Smooth muscle cell (in vitro differentiated cells): Measurements from ENCODE around the gene B3GNT2. TPM values are rescaled to one million over a fixed set of nuclear protein-coding genes. Genes with fewer than 3 reads are reported as not detected.
A peak's percentile ranks its signal among the peaks of the same experiment; 100 is the strongest.

Source experiments
- DNase-seq: peaks from one replicate; lab custom pipeline; 2025; ENCODE audit not compliant: unreplicated experiment; lab: John Stamatoyannopoulos, UW
- H2AFZ ChIP-seq: fragments of 200-600 bp; sonication (generic); 2 replicates; pipeline ENCODE4 v1.6.0; 2016; ENCODE audit warnings: antibody characterized with exemption, low read depth, mild to moderate bottlenecking
- H3F3A ChIP-seq: fragments of 200-600 bp; sonication (generic); 2 replicates; pipeline ENCODE4 v1.6.0; 2017; ENCODE audit warnings: antibody characterized with exemption, low read depth
- H3K27ac ChIP-seq: fragments of 200-600 bp; sonication (generic); 2 replicates; pipeline ENCODE4 v1.5.1; 2016; ENCODE audit warnings: low read depth, mild to moderate bottlenecking
- H3K27me3 ChIP-seq: fragments of 200-600 bp; sonication (generic); 2 replicates; pipeline ENCODE4 v1.6.1; 2016; ENCODE audit warnings: low read depth, mild to moderate bottlenecking
- H3K36me3 ChIP-seq: fragments of 200-600 bp; sonication (generic); 2 replicates; pipeline ENCODE4 v1.5.1; 2016; ENCODE audit warnings: low read depth
- H3K4me1 ChIP-seq: fragments of 200-600 bp; sonication (generic); 2 replicates; pipeline ENCODE4 v1.5.1; 2016; ENCODE audit warnings: low read depth
- H3K4me2 ChIP-seq: fragments of 200-600 bp; sonication (generic); 2 replicates; pipeline ENCODE4 v1.6.0; 2016; ENCODE audit warnings: mild to moderate bottlenecking
- H3K4me3 ChIP-seq: fragments of 200-600 bp; sonication (generic); 2 replicates; pipeline ENCODE4 v1.5.1; 2016; ENCODE audit warnings: mild to moderate bottlenecking
- H3K79me2 ChIP-seq: fragments of 200-600 bp; sonication (generic); 2 replicates; pipeline ENCODE4 v1.6.0; 2016; ENCODE audit warnings: low read depth, mild to moderate bottlenecking
- H3K9ac ChIP-seq: fragments of 200-600 bp; sonication (generic); 2 replicates; pipeline ENCODE4 v1.6.0; 2016; ENCODE audit warnings: low read depth
- H3K9me3 ChIP-seq: fragments of 200-600 bp; sonication (generic); replicated peaks from 2 replicates; pipeline ENCODE4 v1.5.1; 2016; ENCODE audit warnings: low read depth
- H4K20me1 ChIP-seq: fragments of 200-600 bp; sonication (generic); 2 replicates; pipeline ENCODE4 v1.6.0; 2016; ENCODE audit warnings: low read depth
- WGBS: methylation state at CpG from one replicate; pipeline ENCODE4 v1.1.7; 2016; ENCODE audit warnings: low lambda C conversion rate; 5-methylcytosine and 5-hydroxymethylcytosine counted together
- polyA plus RNA-seq: library from polyadenylated mRNA; unstranded; fragments of >200 nt; fragmentation: Nextera tagmentation; extraction: Ambion mirVana; gene quantifications from 2 replicates; pipeline ENCODE4 v1.2.1, GENCODE V29; 2016
- total RNA-seq: library from RNA; depleted of rRNA; stranded (reverse); fragments of >200 nt; gene quantifications from 2 replicates; pipeline ENCODE4 v1.2.3, GENCODE V29; 2014
- TF ChIP-seq, protein P1 (sequence below): fragments of 200-600 bp; sonication (generic); IDR thresholded peaks from 2 replicates; pipeline ENCODE4 v1.5.1; 2017; ENCODE audit warnings: borderline replicate concordance, mild to moderate bottlenecking, antibody characterized with exemption; ENCODE audit not compliant: insufficient read depth, poor library complexity, severe bottlenecking

B3GNT2 gene
- total and polyA plus RNA-seq, 2 experiments from 2014 or later, result 16.5 to 29.3 TPM

DNA sequence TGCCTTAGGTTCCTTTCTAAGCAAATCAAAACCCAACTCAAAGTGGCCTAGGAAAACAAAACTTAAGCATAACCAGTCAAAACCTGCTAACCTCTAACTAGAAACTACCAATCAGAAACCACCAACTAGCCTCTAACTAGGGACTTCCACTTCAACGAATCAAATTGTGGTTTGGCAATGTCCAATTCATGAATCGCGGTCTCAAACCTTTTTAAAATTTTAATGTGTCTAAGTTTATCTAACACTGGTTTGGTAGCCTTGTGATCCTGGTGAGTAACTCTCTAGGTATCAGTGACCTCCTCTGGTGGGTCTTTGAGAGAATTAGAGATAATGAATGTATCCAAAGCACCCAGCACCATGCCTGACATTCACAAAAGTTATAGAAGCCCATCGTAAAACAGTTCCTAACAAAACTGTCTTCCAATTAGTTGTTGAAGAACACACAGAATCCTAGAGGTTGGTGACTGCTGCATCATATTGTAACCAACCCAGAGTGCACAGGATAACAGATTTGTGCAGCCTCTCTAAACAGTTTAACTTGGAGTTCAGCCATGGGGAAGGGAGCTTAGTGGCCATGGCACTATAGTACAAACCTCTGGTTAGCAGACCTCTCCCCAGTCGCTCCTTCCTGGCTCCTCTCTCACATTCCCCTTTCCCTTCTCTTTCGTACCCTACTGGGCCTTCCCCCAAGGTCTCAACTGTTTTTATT lies 45.2 kb upstream of the B3GNT2 start:
- H3K9ac ChIP-seq, result no peak overlapping the region
- no peaks in the 10 kb centered on the region for H3K79me2 ChIP-seq
- no peak overlapping the region for H3K4me3 ChIP-seq
- no peaks in the 10 kb centered on the region for H4K20me1 ChIP-seq
- H3K36me3 ChIP-seq, result no peaks in the 10 kb centered on the region
- no peaks in the 10 kb centered on the region for H3K9me3 ChIP-seq
- H3K27ac ChIP-seq, result peak overlapping the region; percentile 94
- H3K4me2 ChIP-seq, result peak overlapping the region; percentile 53
- H2AFZ ChIP-seq, result no peak overlapping the region
- no peaks in the 10 kb centered on the region for H3K27me3 ChIP-seq
- TF ChIP-seq, protein P1, sequence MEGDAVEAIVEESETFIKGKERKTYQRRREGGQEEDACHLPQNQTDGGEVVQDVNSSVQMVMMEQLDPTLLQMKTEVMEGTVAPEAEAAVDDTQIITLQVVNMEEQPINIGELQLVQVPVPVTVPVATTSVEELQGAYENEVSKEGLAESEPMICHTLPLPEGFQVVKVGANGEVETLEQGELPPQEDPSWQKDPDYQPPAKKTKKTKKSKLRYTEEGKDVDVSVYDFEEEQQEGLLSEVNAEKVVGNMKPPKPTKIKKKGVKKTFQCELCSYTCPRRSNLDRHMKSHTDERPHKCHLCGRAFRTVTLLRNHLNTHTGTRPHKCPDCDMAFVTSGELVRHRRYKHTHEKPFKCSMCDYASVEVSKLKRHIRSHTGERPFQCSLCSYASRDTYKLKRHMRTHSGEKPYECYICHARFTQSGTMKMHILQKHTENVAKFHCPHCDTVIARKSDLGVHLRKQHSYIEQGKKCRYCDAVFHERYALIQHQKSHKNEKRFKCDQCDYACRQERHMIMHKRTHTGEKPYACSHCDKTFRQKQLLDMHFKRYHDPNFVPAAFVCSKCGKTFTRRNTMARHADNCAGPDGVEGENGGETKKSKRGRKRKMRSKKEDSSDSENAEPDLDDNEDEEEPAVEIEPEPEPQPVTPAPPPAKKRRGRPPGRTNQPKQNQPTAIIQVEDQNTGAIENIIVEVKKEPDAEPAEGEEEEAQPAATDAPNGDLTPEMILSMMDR, result no peak
- no peak for DNase-seq
- WGBS, result 54% methylated on average over 6 of the region's 6 CpGs
- peaks cover 18% of the 10 kb centered on the region for H3K4me1 ChIP-seq
- H3F3A ChIP-seq, result peaks cover 20% of the 10 kb centered on the region

DNA sequence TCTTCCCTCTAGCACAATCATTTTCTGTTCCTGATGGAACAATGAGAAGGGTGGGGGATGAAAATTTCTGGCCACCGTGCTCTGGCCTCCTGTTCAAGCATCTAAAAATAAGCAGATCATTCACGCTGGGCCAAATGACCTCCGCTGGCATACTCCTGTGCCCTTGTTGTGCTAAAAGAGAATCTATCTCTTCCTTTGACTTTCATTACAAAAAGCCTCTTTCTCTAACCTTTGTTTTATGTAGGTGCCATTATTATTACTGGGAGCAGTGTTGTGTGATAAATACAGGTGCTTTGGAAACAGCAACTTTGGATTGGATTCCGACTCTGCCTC lies 44.6 kb upstream of the B3GNT2 start:
- Histone ChIP-seq H3K27me3 (no peaks in the 10 kb centered on the region), H3K79me2 (no peaks in the 10 kb centered on the region), H3K36me3 (no peaks in the 10 kb centered on the region), H3K4me3 (no peak overlapping the region), H3K4me2 (no peak overlapping the region), H2AFZ (no peak overlapping the region), H3K27ac (peak overlapping the region; percentile 94), H3K4me1 (peaks cover 18% of the 10 kb centered on the region), H3F3A (peaks cover 20% of the 10 kb centered on the region), H4K20me1 (no peaks in the 10 kb centered on the region), H3K9me3 (no peaks in the 10 kb centered on the region), H3K9ac (no peak overlapping the region)
- DNase-seq, result no peak
- TF ChIP-seq, protein P1, result no peak
- 86% methylated on average over 4 of the region's 4 CpGs for WGBS

DNA sequence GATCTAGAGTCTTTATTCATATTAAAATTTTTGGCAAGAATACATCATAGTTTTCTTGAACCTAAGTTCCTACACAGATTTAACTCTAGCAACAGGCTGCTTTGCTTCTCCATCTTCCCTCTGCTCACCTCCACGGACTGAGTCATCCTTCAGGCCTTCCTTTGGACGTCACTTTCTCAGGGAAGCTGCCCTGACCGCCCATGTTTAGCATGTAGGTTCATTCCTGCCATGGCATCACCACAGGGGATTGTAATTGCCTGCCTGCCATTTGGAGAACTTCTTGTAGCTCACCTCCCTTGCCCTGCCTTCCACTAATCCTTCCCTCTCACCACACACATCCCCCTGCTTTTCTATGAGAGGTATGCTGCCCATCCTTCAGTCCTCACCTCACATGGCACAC lies 43.9 kb upstream of the B3GNT2 start:
- Histone ChIP-seq H3K4me3 (no peak overlapping the region), H4K20me1 (no peaks in the 10 kb centered on the region), H3K79me2 (no peaks in the 10 kb centered on the region), H3K27me3 (no peaks in the 10 kb centered on the region), H3F3A (peaks cover 20% of the 10 kb centered on the region), H3K27ac (peak overlapping the region; percentile 94), H3K36me3 (no peaks in the 10 kb centered on the region), H3K9ac (no peak overlapping the region), H3K4me1 (peaks cover 18% of the 10 kb centered on the region), H3K4me2 (no peak overlapping the region), H3K9me3 (no peaks in the 10 kb centered on the region), H2AFZ (no peak overlapping the region)
- no peak for DNase-seq
- TF ChIP-seq, protein P1, result no peak
- 61% methylated on average over 3 of the region's 3 CpGs for WGBS
